H9 (cell line): ENCODE results near the gene FLT3. TPM values are rescaled to one million over a fixed set of nuclear protein-coding genes. Genes with fewer than 3 reads are reported as not detected.
A peak's percentile ranks its signal among the peaks of the same experiment; 100 is the strongest.

Source experiments
- DNase-seq: peaks from one replicate; pipeline ENCODE4 v3.0.0-alpha.2; 2017
- H2AFZ ChIP-seq: one replicate; pipeline ENCODE4 v1.6.1; 2013; ENCODE audit warnings: mild to moderate bottlenecking, low read length, control low read depth, moderate library complexity
- H2AK5ac ChIP-seq: 2 replicates; pipeline ENCODE4 v1.6.1; 2013; ENCODE audit warnings: low read length, control low read depth, mixed read lengths; ENCODE audit not compliant: insufficient read length
- H2BK120ac ChIP-seq: one replicate; pipeline ENCODE4 v1.6.1; 2013; ENCODE audit warnings: low read depth, mild to moderate bottlenecking, low read length, control low read depth, inconsistent platforms; ENCODE audit not compliant: poor library complexity, severe bottlenecking
- H2BK12ac ChIP-seq: 2 replicates; pipeline ENCODE4 v1.6.1; 2013; ENCODE audit warnings: low read length, control low read depth, mixed read lengths, low read depth; ENCODE audit not compliant: insufficient read length
- H2BK15ac ChIP-seq: 2 replicates; pipeline ENCODE4 v1.6.1; 2013; ENCODE audit warnings: low read depth, low read length, control low read depth
- H2BK20ac ChIP-seq: one replicate; pipeline ENCODE4 v1.6.1; 2013; ENCODE audit warnings: low read depth, mild to moderate bottlenecking, low read length, control low read depth, inconsistent platforms; ENCODE audit not compliant: poor library complexity, severe bottlenecking
- H2BK5ac ChIP-seq: 2 replicates; pipeline ENCODE4 v1.6.1; 2013; ENCODE audit warnings: low read length, control low read depth, mixed read lengths; ENCODE audit not compliant: insufficient read length
- H3K14ac ChIP-seq: 2 replicates; pipeline ENCODE4 v1.6.1; 2013; ENCODE audit warnings: low read length, control low read depth; ENCODE audit not compliant: insufficient read depth
- H3K18ac ChIP-seq: 2 replicates; pipeline ENCODE4 v1.6.1; 2013; ENCODE audit warnings: low read depth, mild to moderate bottlenecking, mixed read lengths, low read length, control low read depth; ENCODE audit not compliant: insufficient read length
- H3K23ac ChIP-seq: 2 replicates; pipeline ENCODE4 v1.6.1; 2013; ENCODE audit warnings: low read length, control low read depth, mixed read lengths, low read depth; ENCODE audit not compliant: insufficient read length
- H3K23me2 ChIP-seq: 2 replicates; pipeline ENCODE4 v1.6.1; 2013; ENCODE audit warnings: low read depth, mild to moderate bottlenecking, mixed read lengths, low read length, control low read depth; ENCODE audit not compliant: insufficient read length, poor library complexity, severe bottlenecking
- H3K27ac ChIP-seq: 2 replicates; pipeline ENCODE4 v1.5.1; 2013; ENCODE audit warnings: low read length, control low read depth, mixed read lengths, low read depth; ENCODE audit not compliant: insufficient read length
- H3K27me3 ChIP-seq: 2 replicates; pipeline ENCODE4 v1.6.1; 2013; ENCODE audit warnings: low read length, control low read depth, inconsistent platforms; ENCODE audit not compliant: insufficient read depth
- H3K4ac ChIP-seq: 2 replicates; pipeline ENCODE4 v1.6.1; 2013; ENCODE audit warnings: low read depth, mild to moderate bottlenecking, control low read depth, inconsistent platforms, low read length, moderate library complexity
- H3K4me1 ChIP-seq: 2 replicates; pipeline ENCODE4 v1.6.1; 2013; ENCODE audit warnings: low read length, control low read depth, inconsistent platforms; ENCODE audit not compliant: insufficient read depth
- H3K4me2 ChIP-seq: 2 replicates; pipeline ENCODE4 v1.6.1; 2013; ENCODE audit warnings: low read length, control low read depth, mixed read lengths; ENCODE audit not compliant: insufficient read length, insufficient read depth
- H3K56ac ChIP-seq: 2 replicates; pipeline ENCODE4 v1.6.1; 2013; ENCODE audit warnings: low read depth, mild to moderate bottlenecking, mixed read lengths, low read length, control low read depth; ENCODE audit not compliant: insufficient read length
- H3K79me1 ChIP-seq: 2 replicates; pipeline ENCODE4 v1.6.1; 2013; ENCODE audit warnings: low read depth, mild to moderate bottlenecking, moderate library complexity, low read length, control low read depth, inconsistent platforms; ENCODE audit not compliant: insufficient read depth, poor library complexity, severe bottlenecking
- H3K79me2 ChIP-seq: 2 replicates; pipeline ENCODE4 v1.6.1; 2013; ENCODE audit warnings: low read length, control low read depth, inconsistent platforms; ENCODE audit not compliant: insufficient read depth
- H3K9ac ChIP-seq: 2 replicates; pipeline ENCODE4 v1.6.1; 2013; ENCODE audit warnings: low read length, control low read depth, mixed read lengths; ENCODE audit not compliant: insufficient read length; ENCODE audit errors: extremely low read depth
- H3K9me3 ChIP-seq: one replicate; pipeline ENCODE4 v1.6.1; 2013; ENCODE audit warnings: low read depth, low read length, inconsistent platforms; ENCODE audit not compliant: control insufficient read depth
- H3T11ph ChIP-seq: one replicate; pipeline ENCODE4 v1.6.1; 2013; ENCODE audit warnings: mild to moderate bottlenecking, low read length, control low read depth, inconsistent platforms
- H4K20me1 ChIP-seq: one replicate; pipeline ENCODE4 v1.6.1; 2013; ENCODE audit not compliant: control insufficient read depth, insufficient read length, insufficient read depth
- H4K5ac ChIP-seq: 2 replicates; pipeline ENCODE4 v1.6.1; 2013; ENCODE audit warnings: low read depth, mild to moderate bottlenecking, mixed read lengths, low read length, control low read depth; ENCODE audit not compliant: insufficient read length
- H4K8ac ChIP-seq: replicated peaks from 2 replicates; pipeline ENCODE4 v1.6.1; 2013; ENCODE audit warnings: low read length, control low read depth, mixed read lengths, low read depth; ENCODE audit not compliant: insufficient read length
- H4K91ac ChIP-seq: 2 replicates; pipeline ENCODE4 v1.6.1; 2013; ENCODE audit warnings: low read depth, mild to moderate bottlenecking, moderate library complexity, mixed read lengths, low read length, control low read depth; ENCODE audit not compliant: insufficient read length
- H3K27ac Mint-ChIP-seq, 3 experiments: 2 replicates in 2 of 3; 3 replicates in 1 of 3; pipeline ENCODE4 v1.8.0; 2020 to 2021; ENCODE audit warnings: mixed read lengths in 3 of 3, mild to moderate bottlenecking in 1 of 3, moderate library complexity in 1 of 3
- H3K27me3 Mint-ChIP-seq: 2 replicates; pipeline ENCODE4 v1.8.0; 2021; ENCODE audit warnings: low read depth, mild to moderate bottlenecking, moderate library complexity, mixed read lengths
- H3K36me3 Mint-ChIP-seq, 3 experiments: 2 replicates in 2 of 3; 3 replicates in 1 of 3; pipeline ENCODE4 v1.8.0; 2020 to 2021; ENCODE audit warnings: low read depth in 3 of 3, mixed read lengths in 3 of 3; ENCODE audit not compliant: insufficient read depth in 1 of 3
- H3K4me1 Mint-ChIP-seq, 2 experiments: 2 replicates each; pipeline ENCODE4 v1.8.0; 2020; ENCODE audit warnings: mixed read lengths in 2 of 2
- H3K4me3 Mint-ChIP-seq, 2 experiments: 2 replicates in 1 of 2; 3 replicates in 1 of 2; pipeline ENCODE4 v1.8.0; 2020 to 2021; ENCODE audit warnings: mild to moderate bottlenecking in 2 of 2, mixed read lengths in 2 of 2, moderate library complexity in 1 of 2
- H3K9me3 Mint-ChIP-seq, 2 experiments: 2 replicates in 1 of 2; 3 replicates in 1 of 2; pipeline ENCODE4 v1.8.0; 2020; ENCODE audit warnings: mild to moderate bottlenecking in 2 of 2, mixed read lengths in 2 of 2, moderate library complexity in 1 of 2
- CTCF ChIP-seq: fragments of 200-600 bp; sonication (generic); conservative IDR thresholded peaks from 3 replicates; pipeline ENCODE4 v1.8.0; 2021; ENCODE audit warnings: antibody characterized with exemption, mild to moderate bottlenecking
- WGBS: extraction: QIAGEN DNeasy Blood & Tissue Kit; methylation state at CpG from one replicate; pipeline ENCODE4 v1.1.7; 2013; ENCODE audit warnings: missing lambda C conversion rate, low lambda C conversion rate, mixed read lengths; ENCODE audit not compliant: insufficient read length; ENCODE audit errors: extremely low coverage; 5-methylcytosine and 5-hydroxymethylcytosine counted together
- total RNA-seq: library from RNA; stranded (reverse); gene quantifications from 2 replicates; pipeline ENCODE4 v1.2.1, GENCODE V29; 2021

FLT3 gene
- total RNA-seq, 1 experiment from 2014 or later = 0.44 TPM

- Histone ChIP-seq H4K91ac (no peak overlapping the region), H3K9me3 (no peaks in the 10 kb centered on the region), H3T11ph (no peak overlapping the region), H3K27ac (no peak overlapping the region), H3K14ac (no peak overlapping the region), H2AK5ac (no peak overlapping the region), H3K9ac (no peak overlapping the region), H3K4ac (no peak overlapping the region), H4K20me1 (no peaks in the 10 kb centered on the region), H2AFZ (no peak overlapping the region), H3K56ac (no peak overlapping the region), H2BK5ac (no peak overlapping the region), H3K4me1 (no peaks in the 10 kb centered on the region), H2BK120ac (no peak overlapping the region), H3K23ac (no peak overlapping the region), H3K23me2 (no peaks in the 10 kb centered on the region), H4K5ac (no peak overlapping the region), H2BK12ac (no peak overlapping the region), H2BK20ac (no peak overlapping the region), H3K27me3 (no peaks in the 10 kb centered on the region), H3K79me2 (no peaks in the 10 kb centered on the region), H4K8ac (no peak overlapping the region), H3K79me1 (no peaks in the 10 kb centered on the region), H2BK15ac (no peak overlapping the region), H3K4me2 (no peak overlapping the region), H3K18ac (no peak overlapping the region)
- Mint-ChIP-seq H3K36me3 (no peaks in the 10 kb centered on the region), H3K27ac (peak overlapping the region in 1 of 3 experiments; percentile 24; a peak in 1 of 7 replicates), H3K9me3 (no peaks in the 10 kb centered on the region), H3K4me1 (peaks cover 5 to 7% of the 10 kb centered on the region in 2 experiments), H3K4me3 (no peak overlapping the region), H3K27me3 (peaks cover 7% of the 10 kb centered on the region)
- WGBS = no CpG with 5 or more reads among the region's 10 CpGs
- no peak for TF ChIP-seq CTCF
- DNase-seq = no peak
These were observed 69.0 kb downstream of the FLT3 start for GRCh38 chr13:28031220-28031895.
